SU-DHL-6 (cell line): ENCODE measurements around the gene MAN2A2.

Source experiments
- H2AFZ ChIP-seq: fragments of 200-600 bp; sonication (generic); 2 replicates; pipeline ENCODE4 v1.6.1; 2014; ENCODE audit warnings: low read depth, mild to moderate bottlenecking, moderate library complexity, mixed read lengths, antibody characterized with exemption, low read length; ENCODE audit not compliant: severe bottlenecking
- H3F3A ChIP-seq: fragments of 200-600 bp; shearing (Covaris generic); 2 replicates; pipeline ENCODE4 v1.6.0; 2016; ENCODE audit warnings: antibody characterized with exemption, mild to moderate bottlenecking; ENCODE audit not compliant: insufficient read depth
- H3K27ac ChIP-seq: fragments of 200-600 bp; sonication (generic); 2 replicates; pipeline ENCODE4 v1.5.1; 2016; ENCODE audit warnings: low read depth, mild to moderate bottlenecking, low read length, moderate library complexity, mixed read lengths
- H3K27me3 ChIP-seq: fragments of 200-600 bp; sonication (generic), shearing (Covaris generic); 2 replicates; pipeline ENCODE4 v1.6.0; 2014; ENCODE audit warnings: mild to moderate bottlenecking, low read length
- H3K36me3 ChIP-seq: fragments of 200-600 bp; sonication (generic); 2 replicates; pipeline ENCODE4 v1.6.1; 2014; ENCODE audit warnings: mild to moderate bottlenecking, low read length, mixed read lengths
- H3K4me2 ChIP-seq: fragments of 300-600, 200-600 bp; shearing (Covaris generic), sonication (generic); 2 replicates; pipeline ENCODE4 v1.6.0; 2014; ENCODE audit warnings: low read length, low read depth, mild to moderate bottlenecking; ENCODE audit not compliant: poor library complexity, severe bottlenecking
- H3K4me3 ChIP-seq: fragments of 200-600 bp; sonication (generic); 2 replicates; pipeline ENCODE4 v1.5.1; 2014; ENCODE audit warnings: antibody characterized with exemption, low read length, mild to moderate bottlenecking, mixed read lengths; ENCODE audit not compliant: insufficient read depth, poor library complexity, severe bottlenecking
- H3K79me2 ChIP-seq: fragments of 200-600 bp; sonication (generic); 2 replicates; pipeline ENCODE4 v1.6.1; 2014; ENCODE audit warnings: mild to moderate bottlenecking, low read length, moderate library complexity; ENCODE audit not compliant: insufficient read depth
- H3K9ac ChIP-seq: fragments of 200-600 bp; sonication (generic); 2 replicates; pipeline ENCODE4 v1.7.0; 2014; ENCODE audit warnings: mild to moderate bottlenecking, low read length
- H3K9me2 ChIP-seq: fragments of 200-600 bp; sonication (generic); replicated peaks from 2 replicates; pipeline ENCODE4 v1.6.1; 2014; ENCODE audit warnings: low read length; ENCODE audit not compliant: insufficient read depth
- H3K9me3 ChIP-seq: fragments of 200-600 bp; sonication (generic); 2 replicates; pipeline ENCODE4 v1.6.1; 2014; ENCODE audit warnings: low read length, mixed read lengths; ENCODE audit not compliant: insufficient read depth
- H4K20me1 ChIP-seq: fragments of 200-600 bp; sonication (generic); 2 replicates; pipeline ENCODE4 v1.6.1; 2014; ENCODE audit warnings: low read depth, mild to moderate bottlenecking, antibody characterized with exemption, low read length, moderate library complexity, mixed read lengths
- EZH2phosphoT487 ChIP-seq: fragments of 200-600 bp; sonication (generic), shearing (Covaris generic); conservative IDR thresholded peaks from 2 replicates; pipeline ENCODE4 v1.6.1; 2018; ENCODE audit warnings: mild to moderate bottlenecking, antibody characterized with exemption, low read length, moderate library complexity, mixed read lengths
- TF ChIP-seq, protein P1 (sequence below): fragments of 200-600 bp; sonication (generic); IDR thresholded peaks from one replicate; pipeline ENCODE4 v1.5.1; 2017; ENCODE audit warnings: antibody characterized with exemption, mild to moderate bottlenecking, low read length, moderate library complexity; ENCODE audit not compliant: insufficient read depth, poor library complexity, severe bottlenecking

MAN2A2 gene

DNA sequence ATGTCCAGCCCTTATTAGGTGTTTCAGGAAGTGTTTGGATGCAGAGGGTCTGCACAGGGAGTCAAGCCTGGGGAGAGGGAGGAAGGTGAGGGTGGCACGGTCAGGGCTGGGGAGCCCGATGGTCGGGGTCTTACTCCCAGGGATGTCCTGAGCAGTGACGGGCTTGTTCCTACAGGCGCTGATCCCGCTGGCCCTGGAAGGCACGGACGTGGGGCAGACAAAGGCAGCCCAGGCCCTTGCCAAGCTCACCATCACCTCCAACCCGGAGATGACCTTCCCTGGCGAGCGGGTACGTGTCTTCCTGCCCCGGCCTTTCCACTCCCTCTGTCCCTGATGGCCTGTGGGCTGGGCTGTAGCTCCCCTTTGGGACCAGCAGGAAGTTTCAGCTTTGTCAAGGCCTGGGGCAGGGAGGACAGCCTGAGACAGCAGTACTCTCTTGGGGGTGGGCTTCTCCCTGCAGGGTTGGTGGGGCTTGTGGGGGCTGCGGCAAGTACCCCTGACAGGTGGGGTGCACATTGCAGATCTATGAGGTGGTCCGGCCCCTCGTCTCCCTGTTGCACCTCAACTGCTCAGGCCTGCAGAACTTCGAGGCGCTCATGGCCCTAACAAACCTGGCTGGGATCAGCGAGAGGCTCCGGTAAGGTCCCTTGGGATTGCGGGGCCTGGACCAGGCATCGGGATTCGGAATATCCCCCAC is 47.0 kb downstream of the MAN2A2 start:
- no peak overlapping the region for H3K9ac ChIP-seq
- H3K36me3 ChIP-seq = no peaks in the 10 kb centered on the region
- no peaks in the 10 kb centered on the region for H3K9me3 ChIP-seq
- no peak overlapping the region for H3K4me3 ChIP-seq
- no peaks in the 10 kb centered on the region for H4K20me1 ChIP-seq
- H3F3A ChIP-seq = peaks cover 14% of the 10 kb centered on the region
- H2AFZ ChIP-seq = no peak overlapping the region
- no peak overlapping the region for H3K4me2 ChIP-seq
- no peaks in the 10 kb centered on the region for H3K9me2 ChIP-seq
- no peaks in the 10 kb centered on the region for H3K79me2 ChIP-seq
- no peaks in the 10 kb centered on the region for H3K27me3 ChIP-seq
- no peak for TF ChIP-seq EZH2phosphoT487
- TF ChIP-seq, protein P1, sequence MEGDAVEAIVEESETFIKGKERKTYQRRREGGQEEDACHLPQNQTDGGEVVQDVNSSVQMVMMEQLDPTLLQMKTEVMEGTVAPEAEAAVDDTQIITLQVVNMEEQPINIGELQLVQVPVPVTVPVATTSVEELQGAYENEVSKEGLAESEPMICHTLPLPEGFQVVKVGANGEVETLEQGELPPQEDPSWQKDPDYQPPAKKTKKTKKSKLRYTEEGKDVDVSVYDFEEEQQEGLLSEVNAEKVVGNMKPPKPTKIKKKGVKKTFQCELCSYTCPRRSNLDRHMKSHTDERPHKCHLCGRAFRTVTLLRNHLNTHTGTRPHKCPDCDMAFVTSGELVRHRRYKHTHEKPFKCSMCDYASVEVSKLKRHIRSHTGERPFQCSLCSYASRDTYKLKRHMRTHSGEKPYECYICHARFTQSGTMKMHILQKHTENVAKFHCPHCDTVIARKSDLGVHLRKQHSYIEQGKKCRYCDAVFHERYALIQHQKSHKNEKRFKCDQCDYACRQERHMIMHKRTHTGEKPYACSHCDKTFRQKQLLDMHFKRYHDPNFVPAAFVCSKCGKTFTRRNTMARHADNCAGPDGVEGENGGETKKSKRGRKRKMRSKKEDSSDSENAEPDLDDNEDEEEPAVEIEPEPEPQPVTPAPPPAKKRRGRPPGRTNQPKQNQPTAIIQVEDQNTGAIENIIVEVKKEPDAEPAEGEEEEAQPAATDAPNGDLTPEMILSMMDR = no peak
- no peak overlapping the region for H3K27ac ChIP-seq

DNA sequence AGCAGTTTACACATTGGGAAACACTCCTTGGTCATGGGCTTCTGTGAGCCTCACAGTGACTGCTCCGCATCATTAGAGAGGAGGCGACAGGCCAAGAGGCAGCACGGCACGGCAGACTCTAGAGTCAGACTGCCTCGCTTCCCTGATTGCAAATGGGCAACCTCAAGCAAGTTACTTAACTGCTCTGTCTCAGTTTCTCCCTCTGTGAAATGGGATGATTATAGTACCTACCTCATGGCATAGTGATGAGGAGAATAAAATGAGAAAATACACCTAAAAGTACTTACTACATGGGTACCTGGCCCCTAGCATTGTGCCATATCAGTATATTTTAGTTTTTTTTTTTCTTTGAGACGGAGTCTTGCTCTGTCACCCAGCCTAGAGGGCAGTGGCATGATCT is 47.6 kb downstream of the MAN2A2 start:
- no peak overlapping the region for H3K4me2 ChIP-seq
- H3F3A ChIP-seq = peaks cover 19% of the 10 kb centered on the region
- H3K9me3 ChIP-seq = no peaks in the 10 kb centered on the region
- H3K9me2 ChIP-seq = no peaks in the 10 kb centered on the region
- no peak overlapping the region for H3K27ac ChIP-seq
- no peak overlapping the region for H3K4me3 ChIP-seq
- H3K36me3 ChIP-seq = no peaks in the 10 kb centered on the region
- H3K9ac ChIP-seq = no peak overlapping the region
- H3K79me2 ChIP-seq = no peaks in the 10 kb centered on the region; the same call in 1 of the 2 replicates
- H4K20me1 ChIP-seq = no peaks in the 10 kb centered on the region
- H2AFZ ChIP-seq = no peak overlapping the region
- H3K27me3 ChIP-seq = no peaks in the 10 kb centered on the region
- TF ChIP-seq, protein P1 = no peak
- TF ChIP-seq EZH2phosphoT487 = no peak

DNA sequence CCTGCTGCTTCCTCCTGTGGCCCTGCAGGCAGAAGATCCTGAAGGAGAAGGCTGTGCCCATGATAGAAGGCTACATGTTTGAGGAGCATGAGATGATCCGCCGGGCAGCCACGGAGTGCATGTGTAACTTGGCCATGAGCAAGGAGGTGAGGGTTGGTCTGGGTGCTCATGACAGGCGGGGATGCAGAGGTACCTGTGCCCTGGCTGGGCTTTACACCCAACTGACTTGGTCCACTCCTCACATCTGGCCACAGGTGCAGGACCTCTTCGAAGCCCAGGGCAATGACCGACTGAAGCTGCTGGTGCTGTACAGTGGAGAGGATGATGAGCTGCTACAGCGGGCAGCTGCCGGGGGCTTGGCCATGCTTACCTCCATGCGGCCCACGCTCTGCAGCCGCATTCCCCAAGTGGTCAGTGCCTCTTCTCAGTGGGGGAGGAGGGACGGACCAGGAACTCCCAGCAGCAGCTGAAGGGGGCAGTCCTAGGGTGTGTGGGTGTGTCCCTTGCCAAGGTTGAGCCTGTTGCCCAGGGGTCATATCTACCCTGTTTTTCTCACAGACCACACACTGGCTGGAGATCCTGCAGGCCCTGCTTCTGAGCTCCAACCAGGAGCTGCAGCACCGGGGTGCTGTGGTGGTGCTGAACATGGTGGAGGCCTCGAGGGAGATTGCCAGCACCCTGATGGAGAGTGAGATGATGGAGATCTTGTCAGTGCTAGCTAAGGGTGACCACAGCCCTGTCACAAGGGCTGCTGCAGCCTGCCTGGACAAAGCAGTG is 50.0 kb downstream of the MAN2A2 start:
- Histone ChIP-seq H3K9me2 (no peaks in the 10 kb centered on the region), H3K9ac (no peak overlapping the region), H4K20me1 (no peaks in the 10 kb centered on the region), H3F3A (peaks cover 22% of the 10 kb centered on the region), H3K27me3 (no peaks in the 10 kb centered on the region), H3K4me2 (no peak overlapping the region), H3K36me3 (no peaks in the 10 kb centered on the region), H3K27ac (no peak overlapping the region), H3K9me3 (no peaks in the 10 kb centered on the region), H3K79me2 (peaks cover 3% of the 10 kb centered on the region; the same call in 1 of the 2 replicates), H2AFZ (no peak overlapping the region), H3K4me3 (no peak overlapping the region)
- TF ChIP-seq, protein P1 = no peak
- no peak for TF ChIP-seq EZH2phosphoT487
